HEK293 (cell line): ENCODE measurements around the gene CPM.

Experiments used
- CTCF ChIA-PET: fragments of 350-600 bp; formaldehyde crosslinking; extraction: SDS; loops from one replicate; lab custom pipeline; 2021; ENCODE audit warnings: antibody characterized with exemption; lab: Yijun Ruan, JAX
- POLR2A ChIA-PET: fragments of 300-600 bp; formaldehyde crosslinking; extraction: SDS; loops from one replicate; lab custom pipeline; 2020; ENCODE audit warnings: antibody characterized with exemption, inconsistent platforms; lab: Yijun Ruan, JAX
- H3K27ac ChIP-seq: fragments of 200-500 bp; sonication (Bioruptor generic); 2 replicates; pipeline ENCODE4 v1.5.1; 2014; ENCODE audit warnings: low read depth, low read length, control low read depth, inconsistent platforms; ENCODE audit errors: extremely low read depth
- H3K36me3 ChIP-seq, 2 experiments: fragments of 200-500 bp in 1 of 2; sonication (Bioruptor generic) in 1 of 2; 1 replicate in 1 of 2; 2 replicates in 1 of 2; pipeline ENCODE4 v1.5.1; 2014 to 2017; ENCODE audit warnings: inconsistent platforms in 2 of 2, low read length in 2 of 2; ENCODE audit not compliant: control insufficient read depth in 2 of 2, insufficient read depth in 1 of 2
- H3K4me1 ChIP-seq: fragments of 200-500 bp; sonication (Bioruptor generic); 2 replicates; pipeline ENCODE4 v1.5.1; 2014; ENCODE audit warnings: mild to moderate bottlenecking, low read length, inconsistent platforms; ENCODE audit not compliant: control insufficient read depth, insufficient read depth
- H3K4me3 ChIP-seq: 2 replicates; pipeline ENCODE4 v1.5.1; 2011; ENCODE audit warnings: low read depth, mild to moderate bottlenecking, control low read depth, low read length, moderate library complexity
- H3K9me3 ChIP-seq: fragments of 200-500 bp; sonication (Bioruptor generic); 2 replicates; pipeline ENCODE4 v1.5.1; 2014; ENCODE audit warnings: low read depth, low read length, inconsistent platforms; ENCODE audit not compliant: control insufficient read depth, insufficient read depth
- BCL11B ChIP-seq: fragments of 450-650 bp; formaldehyde crosslinking; IDR thresholded peaks from 2 replicates; pipeline ENCODE4 v1.5.1; 2016; ENCODE audit warnings: low read depth, missing biosample characterization, missing genetic modification characterization
- CTCF ChIP-seq: fragments of 450-650 bp; formaldehyde crosslinking; IDR thresholded peaks from 2 replicates; pipeline ENCODE4 v1.5.1; 2016; ENCODE audit warnings: missing biosample characterization, missing genetic modification characterization
- GFI1B ChIP-seq: fragments of 450-650 bp; formaldehyde crosslinking; IDR thresholded peaks from 2 replicates; pipeline ENCODE4 v1.5.1; 2016; ENCODE audit warnings: missing biosample characterization, missing genetic modification characterization
- KLF9 ChIP-seq: fragments of 450-650 bp; formaldehyde crosslinking; IDR thresholded peaks from 2 replicates; pipeline ENCODE4 v1.5.1; 2016; ENCODE audit warnings: missing biosample characterization, missing genetic modification characterization, low read depth
- PBX3 ChIP-seq: sonication (generic); formaldehyde crosslinking; IDR thresholded peaks from 2 replicates; pipeline ENCODE4 v1.8.1; 2022; ENCODE audit warnings: mild to moderate bottlenecking, moderate library complexity, missing genetic modification reagents
- SCRT1 ChIP-seq: fragments of 450-650 bp; formaldehyde crosslinking; IDR thresholded peaks from 2 replicates; pipeline ENCODE4 v1.5.1; 2016; ENCODE audit warnings: missing biosample characterization, missing genetic modification characterization, borderline replicate concordance
- SETDB1 ChIP-seq: IDR thresholded peaks from one replicate; pipeline ENCODE4 v1.6.1; 2017; ENCODE audit warnings: mild to moderate bottlenecking, low read length, moderate library complexity, mixed read lengths; ENCODE audit not compliant: insufficient read length
- SP3 ChIP-seq: fragments of 450-650 bp; formaldehyde crosslinking; IDR thresholded peaks from 2 replicates; pipeline ENCODE4 v1.5.1; 2016; ENCODE audit warnings: missing biosample characterization, missing genetic modification characterization
- YY2 ChIP-seq: fragments of 450-650 bp; formaldehyde crosslinking; IDR thresholded peaks from 2 replicates; pipeline ENCODE4 v1.5.1; 2016; ENCODE audit warnings: missing biosample characterization, missing genetic modification characterization
- ZBTB1 ChIP-seq: fragments of 450-650 bp; formaldehyde crosslinking; IDR thresholded peaks from 2 replicates; pipeline ENCODE4 v1.5.1; 2016; ENCODE audit warnings: missing biosample characterization, missing genetic modification characterization
- ZBTB17 ChIP-seq: fragments of 450-650 bp; formaldehyde crosslinking; IDR thresholded peaks from 2 replicates; pipeline ENCODE4 v1.5.1; 2016; ENCODE audit warnings: missing biosample characterization, missing genetic modification characterization
- ZBTB21 ChIP-seq: fragments of 450-650 bp; formaldehyde crosslinking; IDR thresholded peaks from 2 replicates; pipeline ENCODE4 v1.5.1; 2017; ENCODE audit warnings: missing biosample characterization, missing genetic modification characterization
- ZFP41 ChIP-seq: fragments of 450-650 bp; formaldehyde crosslinking; IDR thresholded peaks from 2 replicates; pipeline ENCODE4 v1.5.1; 2016; ENCODE audit warnings: missing biosample characterization, missing genetic modification characterization, borderline replicate concordance
- ZNF132 ChIP-seq: fragments of 450-650 bp; formaldehyde crosslinking; IDR thresholded peaks from 2 replicates; pipeline ENCODE4 v1.5.1; 2017; ENCODE audit warnings: missing biosample characterization, missing genetic modification characterization, borderline replicate concordance
- ZNF155 ChIP-seq: fragments of 450-650 bp; formaldehyde crosslinking; IDR thresholded peaks from 2 replicates; pipeline ENCODE4 v1.5.1; 2016; ENCODE audit warnings: missing biosample characterization, missing genetic modification characterization
- ZNF174 ChIP-seq: fragments of 450-650 bp; formaldehyde crosslinking; IDR thresholded peaks from 2 replicates; pipeline ENCODE4 v1.5.0; 2017; ENCODE audit warnings: missing biosample characterization, mild to moderate bottlenecking, missing genetic modification characterization
- ZNF175 ChIP-seq: fragments of 450-650 bp; formaldehyde crosslinking; IDR thresholded peaks from 2 replicates; pipeline ENCODE4 v1.5.1; 2016; ENCODE audit warnings: missing biosample characterization, missing genetic modification characterization
- ZNF223 ChIP-seq: fragments of 450-650 bp; formaldehyde crosslinking; IDR thresholded peaks from 2 replicates; pipeline ENCODE4 v1.5.1; 2016; ENCODE audit warnings: missing biosample characterization, missing genetic modification characterization
- ZNF341 ChIP-seq: fragments of 450-650 bp; formaldehyde crosslinking; IDR thresholded peaks from 2 replicates; pipeline ENCODE4; 2016; ENCODE audit warnings: low read depth, missing biosample characterization, missing genetic modification characterization
- ZNF394 ChIP-seq: fragments of 450-650 bp; formaldehyde crosslinking; IDR thresholded peaks from 2 replicates; pipeline ENCODE4 v1.5.1; 2016; ENCODE audit warnings: missing biosample characterization, missing genetic modification characterization, mild to moderate bottlenecking, moderate library complexity, borderline replicate concordance
- ZNF426 ChIP-seq: fragments of 450-650 bp; formaldehyde crosslinking; IDR thresholded peaks from 2 replicates; pipeline ENCODE4 v1.5.1; 2017; ENCODE audit warnings: missing biosample characterization, missing genetic modification characterization, mild to moderate bottlenecking, inconsistent platforms, moderate library complexity
- ZNF501 ChIP-seq: fragments of 450-650 bp; formaldehyde crosslinking; IDR thresholded peaks from 2 replicates; pipeline ENCODE4 v1.5.1; 2016; ENCODE audit warnings: missing biosample characterization, missing genetic modification characterization
- ZNF510 ChIP-seq: fragments of 450-650 bp; formaldehyde crosslinking; IDR thresholded peaks from 2 replicates; pipeline ENCODE4 v1.5.1; 2018; ENCODE audit warnings: mild to moderate bottlenecking, missing genetic modification characterization, missing biosample characterization; ENCODE audit not compliant: insufficient replicate concordance
- ZNF585B ChIP-seq: fragments of 450-650 bp; formaldehyde crosslinking; IDR thresholded peaks from 2 replicates; pipeline ENCODE4 v1.5.1; 2016; ENCODE audit warnings: missing biosample characterization, missing genetic modification characterization
- ZNF677 ChIP-seq: fragments of 450-650 bp; IDR thresholded peaks from 2 replicates; pipeline ENCODE4 v1.5.0; 2018; ENCODE audit warnings: missing biosample characterization, mild to moderate bottlenecking, missing genetic modification characterization, moderate library complexity
- ZNF707 ChIP-seq: fragments of 450-650 bp; formaldehyde crosslinking; IDR thresholded peaks from 2 replicates; pipeline ENCODE4 v1.5.1; 2016; ENCODE audit warnings: missing biosample characterization, missing genetic modification characterization
- ZNF791 ChIP-seq: fragments of 450-650 bp; formaldehyde crosslinking; IDR thresholded peaks from 2 replicates; pipeline ENCODE4 v1.5.1; 2016; ENCODE audit warnings: missing biosample characterization, missing genetic modification characterization
- ZSCAN16 ChIP-seq: fragments of 450-650 bp; formaldehyde crosslinking; IDR thresholded peaks from 2 replicates; pipeline ENCODE4 v1.5.1; 2016; ENCODE audit warnings: missing biosample characterization, missing genetic modification characterization
- TF ChIP-seq, protein P1 (sequence below): fragments of 450-650 bp; formaldehyde crosslinking; IDR thresholded peaks from 2 replicates; pipeline ENCODE4 v1.5.1; 2016; ENCODE audit warnings: missing biosample characterization, missing genetic modification characterization, borderline replicate concordance

CPM gene

GRCh38 chr12:68894276-68894855, 38.6 kb downstream of the CPM start:
- CTCF ChIA-PET = no interaction called here
- H3K36me3 ChIP-seq = no peaks in the 10 kb centered on the region
- H3K4me3 ChIP-seq = no peak overlapping the region
- POLR2A ChIA-PET = no interaction called here
- H3K9me3 ChIP-seq = no peaks in the 10 kb centered on the region
- no peak for TF ChIP-seq SCRT1 (tag by site-specific recombination)
- TF ChIP-seq ZNF585B = no peak
- no peak for TF ChIP-seq ZNF132 (tag by site-specific recombination)
- no peak for TF ChIP-seq ZNF341 (tag by site-specific recombination)
- TF ChIP-seq, protein P1, sequence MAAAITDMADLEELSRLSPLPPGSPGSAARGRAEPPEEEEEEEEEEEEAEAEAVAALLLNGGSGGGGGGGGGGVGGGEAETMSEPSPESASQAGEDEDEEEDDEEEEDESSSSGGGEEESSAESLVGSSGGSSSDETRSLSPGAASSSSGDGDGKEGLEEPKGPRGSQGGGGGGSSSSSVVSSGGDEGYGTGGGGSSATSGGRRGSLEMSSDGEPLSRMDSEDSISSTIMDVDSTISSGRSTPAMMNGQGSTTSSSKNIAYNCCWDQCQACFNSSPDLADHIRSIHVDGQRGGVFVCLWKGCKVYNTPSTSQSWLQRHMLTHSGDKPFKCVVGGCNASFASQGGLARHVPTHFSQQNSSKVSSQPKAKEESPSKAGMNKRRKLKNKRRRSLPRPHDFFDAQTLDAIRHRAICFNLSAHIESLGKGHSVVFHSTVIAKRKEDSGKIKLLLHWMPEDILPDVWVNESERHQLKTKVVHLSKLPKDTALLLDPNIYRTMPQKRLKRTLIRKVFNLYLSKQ (tag by site-specific recombination) = no peak
- no peak for TF ChIP-seq BCL11B (tag by site-specific recombination)
- TF ChIP-seq YY2 (tag by site-specific recombination) = no peak
- TF ChIP-seq SP3 (tag by site-specific recombination) = no peak
- TF ChIP-seq ZNF175 = no peak
- TF ChIP-seq KLF9 (tag by site-specific recombination) = no peak
- no peak for TF ChIP-seq ZNF791 (tag by site-specific recombination)
- TF ChIP-seq PBX3 (CRISPR knock-in tag) = no peak
- TF ChIP-seq ZBTB1 (tag by site-specific recombination) = no peak
- no peak for TF ChIP-seq ZFP41 (tag by site-specific recombination)
- TF ChIP-seq ZNF510 (tag by site-specific recombination) = no peak
- TF ChIP-seq ZNF394 = no peak
- TF ChIP-seq ZNF426 = no peak
- no peak for TF ChIP-seq ZNF174 (tag by site-specific recombination)
- no peaks in the 10 kb centered on the region for H3K4me1 ChIP-seq
- no peak overlapping the region for H3K27ac ChIP-seq

DNA sequence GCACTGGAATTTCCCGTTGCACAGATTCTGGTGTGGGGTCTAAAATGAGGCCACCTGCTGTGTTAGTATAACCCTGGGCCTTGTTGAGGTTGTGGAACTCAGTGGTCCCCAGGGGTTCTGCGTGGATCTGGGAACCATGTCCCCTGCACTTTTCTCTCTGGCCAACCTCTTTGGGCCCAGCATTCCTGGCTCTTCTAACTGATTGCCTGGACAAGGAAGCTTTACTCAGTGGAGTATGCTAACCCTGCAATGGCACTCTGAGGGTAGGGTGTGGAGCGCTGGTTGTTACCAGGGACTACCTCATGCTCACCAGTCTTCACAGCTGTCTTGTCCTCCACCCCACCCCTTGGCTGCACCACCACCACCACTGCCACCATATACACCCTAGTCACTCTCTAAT, 39.2 kb downstream of the CPM start:
- H3K4me3 ChIP-seq = no peak overlapping the region
- CTCF ChIA-PET = interaction anchor here (0.5 kb wide), 1 partner anchor 577 kb away, joined by 3 read pairs; no protein-coding TSS in a partner anchor
- no peaks in the 10 kb centered on the region for H3K9me3 ChIP-seq
- POLR2A ChIA-PET = interaction anchor here (0.5 kb wide), 1 partner anchor 659 kb away, joined by 3 read pairs; no protein-coding TSS in a partner anchor
- TF ChIP-seq, protein P1 (tag by site-specific recombination) = no peak
- TF ChIP-seq GFI1B (tag by site-specific recombination) = no peak
- TF ChIP-seq ZNF501 (tag by site-specific recombination) = no peak
- TF ChIP-seq SETDB1 = no peak
- no peak for TF ChIP-seq ZNF677
- TF ChIP-seq ZNF155 (tag by site-specific recombination) = no peak
- TF ChIP-seq ZBTB21 (tag by site-specific recombination) = no peak
- no peak for TF ChIP-seq ZSCAN16 (tag by site-specific recombination)
- no peak for TF ChIP-seq ZNF341 (tag by site-specific recombination)
- TF ChIP-seq ZNF707 (tag by site-specific recombination) = no peak
- TF ChIP-seq CTCF (tag by site-specific recombination) = no peak
- no peak for TF ChIP-seq ZNF223
- no peak for TF ChIP-seq ZBTB17
- H3K27ac ChIP-seq = no peak overlapping the region
- H3K4me1 ChIP-seq = no peaks in the 10 kb centered on the region
- H3K36me3 ChIP-seq = no peaks in the 10 kb centered on the region
